ENCODE measurements around the gene OSMR.

DNA sequence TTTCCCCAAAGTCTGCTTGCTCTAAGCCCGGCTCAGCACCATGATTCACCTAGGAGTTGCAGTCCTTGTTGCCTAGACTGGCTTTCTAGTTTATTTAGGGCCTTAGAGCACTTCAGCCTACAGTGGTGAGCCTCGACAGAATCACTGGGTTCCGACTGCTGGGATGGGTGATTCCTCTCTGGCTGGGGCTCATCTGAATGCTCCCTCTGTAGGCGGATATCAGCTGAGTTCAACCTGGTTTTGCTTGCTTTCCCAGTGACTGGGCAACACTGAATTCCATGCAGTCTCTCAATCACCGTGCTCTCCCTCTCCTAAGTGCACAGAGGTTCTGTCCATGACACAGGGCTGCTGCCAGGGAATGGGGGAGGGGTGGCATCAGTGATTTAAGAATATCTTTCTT is 54.1 kb downstream of the OSMR start:
- TF ChIP-seq EZH2 (IDR thresholded peaks at IDR 0.05; ENCODE audit: insufficient read depth, poor library complexity, severe bottlenecking) (no peak), EZH2phosphoT487 (IDR thresholded peaks at IDR 0.05; ENCODE audit: insufficient read depth, low read depth) (no peak)

Data from GM23248 (cell line).